NCI-H748 (cell line): Measurements from ENCODE around the gene SLC5A10.
A peak's percentile ranks its signal among the peaks of the same experiment; 100 is the strongest.

Source experiments
- DNase-seq: peaks from one replicate; lab custom pipeline; 2025; ENCODE audit not compliant: unreplicated experiment; lab: John Stamatoyannopoulos, UW

Gene SLC5A10

DNA sequence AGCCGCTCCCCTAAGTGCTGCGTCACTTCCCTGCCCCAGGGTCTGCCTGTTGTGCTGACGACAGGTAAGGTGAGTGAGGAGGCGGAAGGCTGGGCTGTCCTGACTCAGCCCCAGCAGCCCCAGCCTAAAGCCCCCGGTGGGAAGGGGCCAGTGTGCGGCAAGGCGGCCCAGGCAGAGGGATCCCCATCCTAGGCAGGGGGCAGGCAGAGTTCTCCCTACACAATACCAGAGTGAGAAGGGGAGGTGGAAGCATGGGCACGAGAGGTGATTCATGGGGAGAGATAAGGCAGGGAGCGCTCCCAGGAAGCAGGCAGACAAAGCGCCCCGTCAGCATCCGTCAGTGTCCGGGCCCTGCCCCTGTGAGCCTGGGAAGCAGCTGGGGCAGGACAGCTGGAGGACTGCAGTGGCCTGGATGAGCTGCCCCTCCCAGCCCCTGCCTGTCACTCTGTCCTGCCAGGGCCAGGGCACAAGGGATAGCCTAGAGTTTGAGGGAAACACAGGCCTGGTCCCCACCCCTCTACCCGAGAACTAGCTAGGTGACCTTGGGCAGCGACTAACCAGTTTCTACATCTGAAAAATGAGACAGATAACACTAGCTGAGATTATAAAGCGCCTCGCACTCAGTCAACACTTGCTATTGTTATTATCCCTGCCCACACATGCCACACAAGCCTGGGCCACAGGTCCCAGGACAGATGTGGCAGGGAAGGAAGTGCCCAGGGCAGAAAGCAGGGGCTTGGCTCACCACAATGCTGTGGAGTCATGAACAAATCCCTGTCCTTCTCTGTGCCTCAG lies 48.8 kb downstream of the SLC5A10 start:
- DNase-seq: no peak

DNA sequence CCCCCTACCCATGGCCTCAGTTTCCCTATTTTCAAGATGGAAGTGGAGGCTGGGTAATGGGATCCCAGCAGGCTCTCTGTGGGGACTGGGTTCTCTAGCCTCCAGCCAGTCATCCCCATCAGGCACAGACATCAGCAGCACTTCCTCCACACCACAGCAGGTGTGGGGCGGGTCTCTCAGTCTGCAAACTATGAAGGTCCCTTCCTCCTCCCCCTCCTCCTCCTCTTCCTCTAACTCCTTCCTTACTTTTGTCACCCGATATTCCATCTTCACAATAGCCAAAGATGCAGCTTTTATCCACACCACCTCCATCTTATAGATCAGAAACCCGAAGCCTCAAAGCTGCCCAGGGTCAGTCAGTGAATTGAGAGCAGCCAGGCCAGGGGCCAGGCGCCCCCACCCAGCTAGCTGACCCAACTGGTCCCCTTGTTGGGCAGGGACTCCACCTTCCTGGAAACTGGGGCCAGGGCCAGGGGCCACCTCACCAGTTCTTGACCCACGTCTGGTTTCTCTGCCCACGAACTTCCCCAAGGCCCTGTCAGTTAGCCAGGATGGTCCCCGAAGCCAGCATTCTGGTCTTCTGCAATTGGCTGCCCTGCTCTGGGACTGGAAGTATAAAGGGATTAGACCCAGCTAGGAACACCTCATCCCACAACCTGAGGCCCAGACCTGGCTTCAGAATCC lies 50.1 kb downstream of the SLC5A10 start:
- DNase-seq: no peak

DNA sequence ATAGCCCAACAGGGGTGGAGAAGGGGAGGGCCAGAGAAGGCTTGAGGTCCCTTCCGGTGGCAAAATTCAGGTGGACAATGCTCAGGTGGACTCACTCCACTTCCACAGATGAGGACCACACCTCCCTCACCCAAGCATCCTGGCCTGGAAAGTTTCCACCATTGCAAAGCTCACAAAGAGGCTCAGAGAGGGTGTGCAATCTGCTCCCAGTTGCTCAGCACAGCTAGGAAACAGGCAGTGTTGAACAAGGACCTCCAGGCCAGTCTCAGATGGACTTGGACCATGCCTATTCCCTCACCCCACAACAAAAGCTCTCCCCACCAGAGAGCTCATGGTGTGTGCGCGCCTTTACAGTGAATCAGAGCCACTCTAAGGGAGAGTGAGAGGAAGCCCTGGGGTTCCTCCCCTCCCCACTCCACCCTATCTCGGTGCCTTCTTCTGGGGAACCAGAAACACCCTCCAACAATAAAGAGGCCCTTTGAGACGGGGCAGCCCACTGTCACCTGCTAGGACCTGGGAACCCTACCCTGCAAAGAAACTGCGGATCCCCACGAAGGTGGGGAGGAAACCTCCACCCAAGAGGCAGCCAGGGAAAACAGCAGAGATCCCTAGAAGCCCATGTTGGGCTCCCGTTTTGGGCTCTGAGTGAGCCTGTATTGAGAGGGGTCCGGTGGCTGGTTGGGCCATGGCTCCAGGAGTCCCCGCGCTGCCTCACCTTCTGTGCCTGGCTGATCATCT lies 51.0 kb downstream of the SLC5A10 start:
- DNase-seq: no peak

DNA sequence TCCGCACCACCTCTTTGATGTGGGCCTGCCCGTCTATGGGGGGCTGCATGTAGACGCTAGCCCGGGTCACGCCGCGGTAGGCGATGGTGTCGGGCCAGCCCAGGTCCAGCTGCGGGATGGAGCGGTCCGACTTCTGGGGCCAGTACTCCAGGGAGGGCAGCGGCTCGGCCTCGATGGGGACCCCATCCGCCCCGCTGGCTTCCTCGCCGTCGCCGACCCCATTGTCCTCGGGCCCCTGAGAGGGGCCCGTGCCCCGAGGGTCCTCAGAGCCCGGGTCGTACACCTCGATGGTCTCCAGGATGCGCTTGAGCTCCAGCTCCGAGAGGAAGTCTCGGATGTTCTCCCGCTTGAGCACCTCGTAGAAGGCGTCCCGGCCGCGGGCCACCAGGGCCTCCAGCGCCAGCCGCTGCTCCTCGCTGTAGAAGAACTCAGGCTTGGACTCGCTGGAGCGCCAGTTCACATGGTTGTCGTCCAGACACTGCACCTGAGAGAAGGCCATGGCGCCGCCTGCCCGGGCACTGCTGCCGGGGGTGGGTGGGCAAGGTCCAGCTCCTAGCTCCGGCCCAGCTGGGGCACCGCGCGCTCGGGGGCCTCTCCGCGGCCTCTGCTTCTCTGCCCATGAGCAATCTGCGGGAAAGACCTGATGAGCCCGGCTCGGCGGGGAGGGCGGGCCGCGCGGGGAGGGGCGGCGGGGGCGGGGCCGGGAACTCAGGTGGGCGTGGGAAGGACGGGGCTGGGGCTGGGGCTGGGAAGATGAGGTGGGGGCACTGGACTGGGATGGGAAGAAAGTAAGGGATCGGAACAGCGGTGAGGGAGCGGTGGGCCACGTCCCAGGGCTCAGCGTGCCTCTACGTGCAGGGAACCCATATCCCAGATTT lies 51.8 kb downstream of the SLC5A10 start:
- DNase-seq: peak; percentile 80

DNA sequence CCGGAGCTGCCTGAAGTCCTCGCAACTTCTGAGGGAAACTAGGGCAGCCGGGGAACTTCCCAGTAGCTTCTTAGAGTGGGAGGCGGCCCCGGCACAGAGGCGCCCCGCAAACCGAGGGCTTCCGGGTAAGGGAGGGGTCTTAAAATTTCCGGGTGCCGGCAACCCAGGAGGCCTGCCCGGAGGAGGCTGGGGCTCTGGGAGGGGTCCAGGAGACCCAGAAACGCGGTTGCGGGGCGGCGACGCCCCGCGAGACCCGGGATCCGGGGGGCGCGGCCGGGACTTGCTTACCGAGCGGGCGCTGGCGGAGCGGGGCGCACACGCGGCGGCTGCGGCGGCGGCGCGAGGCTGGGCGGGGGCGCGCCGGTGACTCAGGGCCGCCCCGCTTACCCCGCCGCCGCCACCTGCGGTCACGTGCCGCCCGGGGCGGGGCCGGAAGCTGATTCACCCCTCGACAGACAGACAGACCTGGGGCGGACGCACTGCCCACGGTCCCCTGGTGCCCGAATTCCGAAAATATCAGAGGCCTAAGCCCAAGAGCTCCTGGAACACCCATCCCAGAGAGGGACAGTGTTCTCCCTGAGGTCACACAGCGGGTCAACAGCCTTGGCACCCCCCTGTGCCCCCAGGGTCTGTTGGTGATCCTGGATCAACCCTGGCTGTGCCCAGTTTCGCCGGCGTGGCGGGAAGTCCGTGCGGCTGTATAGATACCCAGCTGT lies 52.6 kb downstream of the SLC5A10 start, which contains the start of gene FAM83G:
FAM83G (minus strand) TSS at position 344 of the 716 bp plus-strand sequence. CDS start 723 bp downstream, outside the sequence.
- peak; percentile 78 for DNase-seq

DNA sequence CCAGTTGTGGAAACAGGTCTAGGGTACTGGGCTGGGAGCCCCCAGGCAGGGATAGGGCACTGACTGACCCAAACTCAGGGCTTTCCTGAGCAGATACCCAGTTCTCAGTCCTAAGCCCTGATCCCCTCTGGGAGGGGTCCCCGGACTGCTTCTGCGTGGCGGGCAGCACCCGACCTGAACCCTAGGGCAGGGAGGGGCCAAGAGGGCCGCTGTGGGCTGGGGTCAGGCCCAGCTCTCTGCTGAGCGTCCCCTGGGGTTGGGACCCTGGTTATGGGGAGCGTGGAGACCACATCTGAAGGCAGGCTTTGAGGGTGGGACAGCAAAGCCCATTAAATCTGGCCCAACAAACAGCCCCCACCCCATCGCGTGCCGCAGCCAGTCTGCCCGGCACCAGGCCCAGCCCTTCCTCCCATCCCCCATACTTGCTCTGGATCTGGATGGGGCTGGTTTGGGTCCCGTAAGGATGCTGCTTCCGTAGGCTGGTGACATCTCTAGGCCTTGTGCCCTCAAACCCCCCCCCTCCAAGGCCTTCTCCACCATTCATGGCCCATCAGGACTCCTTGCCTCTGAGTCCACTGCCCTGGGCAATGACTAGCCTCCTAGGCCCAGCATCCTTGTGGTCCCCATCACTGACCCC lies 53.3 kb downstream of the SLC5A10 start:
- no peak for DNase-seq

DNA sequence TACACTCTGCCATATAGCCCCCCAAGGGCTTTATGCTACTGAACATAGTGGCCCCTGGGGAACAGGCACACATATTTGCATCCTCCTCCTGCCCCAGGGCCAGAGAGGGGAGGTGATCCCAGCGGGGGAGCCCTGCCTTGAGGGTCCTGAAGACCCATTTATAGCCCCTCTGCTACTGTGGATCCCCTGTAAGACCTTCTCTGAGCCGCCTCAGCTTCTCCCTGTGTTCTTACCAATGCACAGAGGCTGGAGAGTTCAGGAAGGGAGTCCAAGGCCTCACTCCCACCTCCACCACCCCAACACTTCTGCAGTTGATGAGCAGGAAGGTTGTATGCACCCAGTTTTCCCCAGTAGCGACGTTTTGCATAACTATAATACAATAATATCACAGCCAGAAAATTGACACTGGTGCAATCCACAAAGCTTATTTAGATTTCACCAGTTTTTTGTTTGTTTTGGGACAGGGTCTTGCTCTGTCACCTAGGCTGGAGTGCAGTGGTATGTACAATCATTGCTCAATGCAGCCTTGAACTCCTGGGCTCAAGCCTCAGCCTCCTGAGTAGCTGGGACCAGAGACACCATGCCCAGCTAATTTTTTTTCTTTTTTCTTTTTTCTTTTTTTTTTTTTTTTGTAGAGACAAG lies 53.9 kb downstream of the SLC5A10 start:
- DNase-seq: no peak

DNA sequence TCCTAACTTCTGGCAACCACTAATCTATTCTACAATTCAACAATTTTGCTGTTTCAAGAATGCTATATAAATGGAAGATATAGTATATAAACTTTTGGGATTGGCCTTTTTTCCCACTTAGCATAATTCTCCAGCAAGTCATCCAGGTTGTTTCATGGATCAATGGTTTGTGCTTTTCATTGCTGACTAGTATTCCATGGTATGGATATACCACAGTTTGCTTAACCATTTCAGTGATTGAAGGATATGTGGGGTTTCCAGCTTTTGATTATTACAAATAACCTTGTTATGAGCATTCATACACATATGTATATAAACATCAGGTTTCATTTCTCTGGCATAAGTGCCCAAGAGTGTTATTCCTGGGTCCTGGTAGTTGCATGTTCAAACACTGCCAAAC lies 54.7 kb downstream of the SLC5A10 start:
- DNase-seq: no peak

DNA sequence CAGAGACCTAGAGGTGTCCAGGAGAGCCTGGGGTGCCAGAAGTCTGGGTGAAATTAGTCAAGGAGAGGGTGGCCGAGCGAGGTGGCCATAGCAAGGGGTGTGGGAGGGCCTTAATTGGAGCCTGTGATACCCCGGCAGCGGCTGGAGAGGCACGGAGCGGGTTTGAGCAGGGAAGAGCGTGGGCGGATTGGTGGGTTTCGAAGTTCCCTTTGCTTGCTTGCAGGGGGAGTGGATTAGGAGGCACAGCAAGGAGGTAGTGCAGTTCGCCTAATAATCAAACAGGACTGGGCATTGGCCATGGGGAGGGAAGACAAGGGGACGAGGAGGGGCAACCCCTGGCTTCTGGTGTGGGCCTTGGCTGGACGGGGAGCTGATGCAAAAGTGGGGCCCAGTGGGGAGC lies 58.0 kb downstream of the SLC5A10 start:
- DNase-seq: no peak

DNA sequence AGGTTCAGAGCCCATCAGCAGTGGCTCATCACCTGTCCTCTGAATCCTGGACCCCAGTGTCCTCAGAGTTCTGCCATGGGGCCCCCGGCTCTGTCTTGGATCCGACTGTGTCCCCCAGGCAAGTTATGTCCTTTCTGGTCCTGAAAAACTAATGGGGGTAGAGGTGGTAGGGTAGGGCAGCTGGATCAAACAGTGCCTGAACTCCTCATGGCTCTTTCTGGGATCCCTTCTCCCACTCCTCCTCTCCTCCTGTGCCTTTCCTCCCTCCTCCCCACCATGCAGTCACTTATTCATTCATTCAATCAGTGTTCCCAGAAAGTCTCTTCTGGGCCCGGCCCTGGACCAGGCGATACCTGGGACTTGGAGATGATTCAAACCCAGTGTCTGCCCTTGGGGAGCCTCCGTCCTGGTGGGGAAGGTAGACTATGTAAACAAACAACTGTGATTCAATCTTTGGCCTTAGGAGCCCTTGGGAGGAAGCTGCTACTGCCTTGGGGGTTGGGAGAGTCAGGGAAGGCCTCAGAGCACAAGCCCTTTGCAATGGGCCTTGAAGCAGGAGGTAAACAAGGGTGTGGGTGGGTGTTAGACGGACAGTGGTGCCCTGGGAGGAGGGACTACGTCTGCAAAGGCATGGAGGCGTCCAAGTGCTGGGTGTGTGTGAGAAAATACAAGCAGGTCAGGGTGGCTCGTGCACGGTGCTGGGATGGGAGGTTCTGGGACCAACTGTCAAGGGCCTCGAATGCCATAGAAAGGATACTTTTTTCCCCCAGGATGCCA lies 59.0 kb downstream of the SLC5A10 start:
- no peak for DNase-seq

DNA sequence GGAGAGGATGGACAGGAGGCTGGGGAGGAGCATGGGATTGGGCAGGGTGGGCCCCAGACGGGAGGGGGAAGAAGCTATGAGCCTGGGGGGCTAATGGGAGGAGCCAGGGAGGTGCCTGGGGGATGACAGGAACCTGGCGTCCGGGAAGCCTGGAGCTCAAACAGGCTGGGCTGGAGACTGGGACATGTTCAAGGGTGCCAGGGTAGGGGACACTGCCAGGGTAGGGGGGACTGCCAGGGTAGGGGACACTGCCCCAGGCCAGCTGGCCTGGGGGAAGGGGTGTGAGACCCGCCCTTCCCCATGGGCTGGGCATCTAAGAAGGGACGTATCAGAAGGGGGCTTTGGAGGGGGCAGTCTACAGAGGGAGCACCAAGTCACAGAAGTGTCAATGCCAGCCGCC lies 59.6 kb downstream of the SLC5A10 start:
- no peak for DNase-seq

DNA sequence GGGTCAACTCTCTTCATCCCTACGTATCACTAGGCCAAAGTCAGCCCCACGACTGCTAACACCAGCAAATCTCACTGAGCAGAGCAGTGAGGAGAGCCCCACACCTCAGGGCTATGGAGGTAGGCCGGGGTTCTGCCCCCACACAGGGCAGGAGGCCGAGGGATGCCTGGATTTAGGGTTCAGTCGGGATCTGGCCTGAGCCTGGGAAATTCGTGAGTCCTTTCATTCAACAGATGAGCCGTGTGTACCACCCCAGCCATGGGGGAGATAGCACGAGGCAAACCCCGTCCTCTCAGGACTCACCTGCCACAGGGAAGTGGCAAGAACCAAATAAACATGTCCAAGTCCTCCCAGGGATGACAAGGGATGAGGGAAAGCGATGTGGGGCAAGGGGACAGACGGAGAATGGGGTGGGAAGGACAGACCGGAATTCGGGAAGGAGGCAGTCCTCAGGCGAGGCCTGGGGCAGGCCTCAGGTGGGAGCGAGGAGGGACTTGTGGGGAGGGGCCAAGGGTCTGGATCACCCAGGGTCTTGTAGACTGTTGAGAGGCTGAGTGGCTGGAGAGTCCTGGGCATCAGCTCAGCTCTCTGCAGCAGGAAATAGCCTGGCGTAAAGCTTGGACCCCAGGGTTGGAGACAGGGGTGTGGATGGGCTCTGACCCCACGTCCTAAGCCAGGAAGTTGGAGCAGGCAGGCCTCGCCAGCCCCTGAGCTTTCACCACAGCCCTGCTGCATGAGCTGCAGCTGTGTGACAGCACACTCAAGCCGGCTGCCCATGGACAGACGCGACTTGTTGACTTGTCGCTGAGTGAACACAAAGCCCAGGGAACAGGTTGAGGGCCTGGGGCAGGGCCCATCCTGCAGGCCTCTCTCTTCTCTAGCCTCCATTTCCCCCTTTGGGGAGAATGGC lies 60.5 kb downstream of the SLC5A10 start:
- DNase-seq: no peak

DNA sequence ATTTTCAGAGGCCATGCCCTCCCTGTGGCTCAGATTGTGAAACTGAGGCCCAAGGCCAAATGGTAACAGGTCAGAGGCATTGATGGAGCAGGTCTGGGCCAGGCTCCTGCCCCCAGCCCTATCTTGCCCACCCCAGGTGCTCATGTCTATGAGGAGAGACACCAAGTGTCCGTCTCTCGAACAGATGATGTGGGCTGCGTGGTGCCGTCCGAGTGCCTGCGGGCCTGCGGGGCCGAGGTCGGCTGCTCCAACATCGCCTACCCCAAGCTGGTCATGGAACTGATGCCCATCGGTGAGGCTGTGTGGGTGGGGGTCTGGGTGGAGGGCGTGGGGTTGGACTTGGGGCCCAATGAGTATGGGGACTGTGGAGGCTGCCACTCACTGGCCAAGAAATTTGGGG lies 61.3 kb downstream of the SLC5A10 start:
- DNase-seq: no peak

DNA sequence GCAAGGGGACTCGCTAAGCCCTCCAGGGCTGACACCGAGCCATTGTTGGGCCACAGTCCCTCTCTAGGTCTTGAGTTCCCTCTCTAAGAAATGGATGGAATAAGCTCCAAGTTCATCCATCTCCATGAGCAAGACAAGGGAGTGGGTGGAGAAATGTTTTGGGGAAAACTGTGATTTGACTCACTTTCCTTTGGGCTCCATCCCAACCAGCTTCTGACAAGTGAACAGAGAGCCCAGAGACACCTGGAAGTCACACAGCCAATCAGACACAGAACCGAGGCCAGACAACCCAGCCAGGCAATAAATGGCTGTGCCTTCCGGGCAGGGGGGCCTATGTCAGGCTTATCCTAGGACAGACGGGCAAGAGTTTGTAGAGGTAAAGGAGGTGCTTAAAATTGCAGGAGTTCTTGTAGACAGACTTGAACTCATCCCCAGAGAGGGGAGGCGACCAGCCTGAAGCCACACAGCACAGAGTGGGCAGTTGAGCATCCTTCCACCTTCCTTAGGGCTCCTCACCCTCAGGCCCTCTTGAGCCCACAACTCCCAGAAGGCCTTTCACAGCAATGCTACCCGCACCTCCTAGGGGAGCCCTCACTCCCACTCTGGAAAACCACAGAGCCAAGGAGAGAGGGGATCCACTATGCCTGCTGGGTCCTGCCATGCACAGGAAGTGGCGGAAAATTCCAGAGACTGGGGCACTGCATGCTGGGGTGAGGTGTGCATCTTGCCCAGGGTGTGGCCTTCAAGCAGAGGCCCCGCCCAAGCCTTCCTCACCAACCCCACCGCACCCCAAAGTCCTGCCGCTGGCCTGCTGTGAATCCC lies 62.1 kb downstream of the SLC5A10 start:
- no peak for DNase-seq

DNA sequence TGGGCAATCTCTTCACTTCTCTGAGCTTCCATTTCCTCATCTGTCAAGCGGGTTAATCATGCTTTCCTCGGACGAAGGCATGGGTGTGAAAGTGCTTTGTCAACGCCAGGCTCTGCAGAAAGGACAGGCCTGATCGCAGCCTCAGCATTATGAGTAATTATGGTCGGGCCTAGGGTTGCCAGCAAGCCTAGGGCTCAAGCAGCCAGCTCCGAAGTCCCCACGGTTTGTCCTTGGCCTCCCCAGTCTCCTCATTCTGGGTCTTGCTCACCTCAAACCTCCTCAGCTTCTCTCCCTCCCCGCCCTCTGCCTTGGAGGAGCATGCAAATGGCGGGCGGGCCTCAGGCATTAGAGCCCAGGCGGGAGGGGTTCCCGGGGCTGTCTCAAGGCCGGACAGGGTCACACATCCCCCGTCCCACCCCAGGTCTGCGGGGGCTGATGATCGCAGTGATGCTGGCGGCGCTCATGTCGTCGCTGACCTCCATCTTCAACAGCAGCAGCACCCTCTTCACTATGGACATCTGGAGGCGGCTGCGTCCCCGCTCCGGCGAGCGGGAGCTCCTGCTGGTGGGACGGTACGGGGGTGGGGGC lies 62.8 kb downstream of the SLC5A10 start:
- DNase-seq: no peak

DNA sequence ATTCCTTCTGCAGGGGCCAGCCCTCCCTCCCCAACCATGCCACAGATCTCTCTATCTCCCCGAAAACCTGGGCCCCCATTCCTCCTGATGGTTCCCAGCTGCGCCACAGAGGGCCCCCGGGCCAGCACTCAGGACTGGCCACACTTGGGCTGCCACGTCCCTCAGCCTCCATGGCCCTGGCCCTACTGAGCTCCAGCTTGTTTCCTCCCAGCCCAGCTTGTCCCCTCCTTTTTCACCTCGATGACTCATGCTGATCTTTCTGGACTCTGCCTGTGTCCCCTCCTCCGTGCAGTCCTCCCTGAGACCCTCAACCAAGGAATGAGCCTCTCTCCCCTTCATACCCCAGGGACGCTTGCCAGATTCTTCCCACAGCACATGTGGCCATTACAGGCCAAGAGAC lies 63.5 kb downstream of the SLC5A10 start:
- no peak for DNase-seq
